Cardiac septum (tissue), 1 donor: ENCODE measurements around the gene XRCC5. TPM values are rescaled to one million over a fixed set of nuclear protein-coding genes. Genes with fewer than 3 reads are reported as not detected.
"Not testable (repeated sequence)": the region's sequence is repeated elsewhere in the genome, so short reads cannot be mapped to it uniquely, and the experiment has no call there.

Experiments used
- DNase-seq: peaks from one replicate; pipeline ENCODE4 v3.0.0-alpha.2; 2020; ENCODE audit warnings: low spot score
- intact Hi-C: fragments of 100-400 bp; cut with DNase I; formaldehyde crosslinking; loops from one replicate; pipeline ENCODE4 v1.14.0; 2022
- total RNA-seq: library from RNA; stranded (reverse); fragmentation: NEBNext Ultra II Directional; extraction: Animal tissue kit (Norgen Biotek cat#: 25700); gene quantifications from one replicate; pipeline ENCODE4 v1.2.1, GENCODE V29; 2021
- donor health status: DM: no; HTN: no; CAD: no.

XRCC5 gene
- total RNA-seq, 1 donor from 2014 or later, result 107 TPM

GRCh38 chr2:216181953-216182461 is 72.9 kb downstream of the XRCC5 start:
- intact Hi-C loops, result no loop called here
- no peak for DNase-seq

- no peak for DNase-seq
- intact Hi-C loops, result no loop called here
These were observed 74.3 kb downstream of the XRCC5 start for GRCh38 chr2:216183462-216183861.

DNA sequence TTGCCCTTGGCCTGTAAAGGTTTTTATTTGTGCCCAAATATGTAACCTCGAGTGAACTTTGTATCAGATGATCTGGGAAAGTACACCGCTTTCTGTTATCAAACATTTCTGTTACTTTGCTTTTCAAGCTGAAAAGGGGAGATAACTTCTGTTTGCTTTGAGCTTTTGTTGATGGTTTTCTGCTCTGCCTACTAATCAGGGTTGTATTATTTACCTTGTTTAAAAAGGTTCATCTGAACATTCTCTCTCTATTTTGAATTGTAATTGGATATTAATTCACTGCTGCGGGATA is 79.4 kb downstream of the XRCC5 start:
- no peak for DNase-seq
- intact Hi-C loops, result no loop called here

DNA sequence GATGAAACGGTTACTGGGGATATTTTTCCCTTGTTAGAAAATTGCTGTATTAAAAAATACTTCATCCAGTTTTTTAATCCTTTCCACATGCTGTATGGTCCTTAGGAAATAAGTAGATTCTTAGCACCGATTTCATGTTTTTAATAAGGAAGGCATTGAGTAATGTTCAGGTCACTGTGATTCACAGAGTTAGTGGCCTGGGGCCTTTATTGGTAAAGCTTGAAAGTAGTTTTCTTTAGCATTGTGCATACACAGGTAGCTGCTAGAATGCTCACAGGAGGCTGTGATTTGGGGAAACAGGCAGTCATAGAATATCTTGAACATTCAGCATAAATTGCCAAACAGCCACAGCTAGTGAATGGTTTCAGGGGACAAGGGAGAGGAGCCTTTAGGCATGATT is 79.8 kb downstream of the XRCC5 start:
- intact Hi-C loops, result no loop called here
- DNase-seq, result no peak

DNA sequence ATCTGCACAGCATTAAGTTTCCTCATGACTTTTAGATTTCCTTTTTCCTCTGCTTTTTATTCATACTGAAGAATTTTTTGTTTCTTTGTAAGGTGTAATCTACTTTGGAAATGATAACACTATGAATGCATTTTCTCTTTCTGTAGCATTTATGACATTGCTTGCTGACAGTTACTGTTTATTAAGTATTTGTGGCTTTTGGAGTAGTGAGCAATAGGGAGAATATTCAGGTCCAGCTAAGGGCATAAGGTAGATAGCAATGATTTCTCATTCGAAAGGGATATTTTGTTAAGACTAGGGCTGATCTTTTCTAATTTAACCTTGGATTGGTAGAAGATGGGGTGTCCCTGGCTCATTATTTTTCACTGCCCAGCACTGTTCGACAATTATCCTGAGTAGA is 80.3 kb downstream of the XRCC5 start:
- no peak for DNase-seq
- intact Hi-C loops, result no loop called here

DNA sequence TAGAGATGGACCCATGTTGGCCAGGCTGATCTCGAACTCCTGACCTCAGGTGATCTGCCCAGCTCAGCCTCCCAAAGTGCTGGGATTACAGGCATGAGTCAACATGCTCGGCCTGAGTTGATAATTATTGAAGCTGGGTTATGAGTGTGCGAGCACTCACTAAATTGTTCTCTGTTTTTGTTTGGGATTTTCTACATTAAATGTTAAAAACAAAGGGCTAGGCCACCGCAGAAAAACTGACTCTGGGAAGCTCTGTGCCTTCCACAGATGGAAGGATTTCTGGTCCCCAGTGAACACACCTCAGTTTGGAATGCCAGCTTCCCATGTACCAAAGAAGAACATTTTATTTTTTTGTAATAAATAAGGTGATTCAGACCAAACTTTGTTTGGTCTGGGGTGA is 83.0 kb downstream of the XRCC5 start:
- intact Hi-C loops, result no loop called here
- no peak for DNase-seq

GRCh38 chr2:216192931-216193330 is 83.8 kb downstream of the XRCC5 start:
- no peak for DNase-seq
- intact Hi-C loops, result no loop called here

GRCh38 chr2:216194013-216194412 is 84.9 kb downstream of the XRCC5 start:
- intact Hi-C loops, result no loop called here
- no peak for DNase-seq

DNA sequence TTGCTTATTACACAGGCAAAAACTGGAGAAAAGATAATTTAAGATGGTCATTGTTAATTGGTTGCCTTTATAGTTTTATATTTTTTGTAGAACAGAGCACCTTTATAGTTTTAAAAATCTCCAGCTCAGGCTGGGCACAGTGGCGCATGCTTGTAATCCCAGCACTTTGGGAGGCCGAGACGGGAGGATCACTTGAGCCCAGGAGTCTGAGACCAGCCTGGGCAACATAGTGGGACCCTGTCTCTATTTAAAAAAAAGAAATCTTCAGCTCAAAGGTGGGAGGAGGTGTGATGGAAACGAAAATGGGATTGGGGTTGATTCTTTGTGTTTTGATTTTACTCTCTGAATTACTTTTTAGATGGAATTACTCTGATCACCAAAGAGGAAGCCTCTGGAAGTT is 85.4 kb downstream of the XRCC5 start:
- no peak for DNase-seq
- intact Hi-C loops, result no loop called here

GRCh38 chr2:216195565-216196029 is 86.4 kb downstream of the XRCC5 start:
- no peak for DNase-seq
- intact Hi-C loops, result no loop called here

GRCh38 chr2:216201692-216202306 is 92.7 kb downstream of the XRCC5 start:
- intact Hi-C loops, result no loop called here

DNA sequence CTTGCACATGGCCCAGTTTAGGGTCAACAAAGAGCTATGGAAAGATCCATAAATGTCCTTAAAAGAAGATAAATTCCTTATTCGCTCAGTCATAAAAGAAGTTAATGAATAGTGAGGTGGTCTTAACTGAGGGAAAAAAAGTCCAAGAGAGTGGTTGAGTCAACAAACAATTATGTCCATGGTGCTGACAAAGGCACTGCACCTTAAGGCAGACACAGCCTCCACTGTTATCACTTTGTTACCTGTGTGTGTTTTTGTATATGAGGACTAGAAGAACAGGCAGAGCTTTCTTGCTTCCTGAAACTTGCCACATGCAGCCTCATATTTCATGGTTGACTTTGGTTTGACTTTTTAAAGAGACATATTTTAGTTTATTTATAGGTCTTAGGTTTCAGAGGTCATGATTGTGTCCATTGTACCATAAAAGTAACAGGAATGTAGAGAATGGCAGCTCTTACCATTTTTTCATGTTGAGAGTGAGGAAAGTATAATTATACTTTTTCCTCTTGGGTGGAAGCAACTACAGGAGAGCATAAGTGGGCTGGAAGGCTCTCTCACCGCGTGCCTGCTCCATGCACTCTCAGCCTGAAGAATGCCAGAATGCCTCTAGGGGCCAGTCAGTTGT is 93.6 kb downstream of the XRCC5 start:
- intact Hi-C loops, result no loop called here
- DNase-seq, result no peak

More at GRCh38 chr2:216201692-216202306, 92.7 kb downstream of the XRCC5 start:
- no peak for DNase-seq

DNA sequence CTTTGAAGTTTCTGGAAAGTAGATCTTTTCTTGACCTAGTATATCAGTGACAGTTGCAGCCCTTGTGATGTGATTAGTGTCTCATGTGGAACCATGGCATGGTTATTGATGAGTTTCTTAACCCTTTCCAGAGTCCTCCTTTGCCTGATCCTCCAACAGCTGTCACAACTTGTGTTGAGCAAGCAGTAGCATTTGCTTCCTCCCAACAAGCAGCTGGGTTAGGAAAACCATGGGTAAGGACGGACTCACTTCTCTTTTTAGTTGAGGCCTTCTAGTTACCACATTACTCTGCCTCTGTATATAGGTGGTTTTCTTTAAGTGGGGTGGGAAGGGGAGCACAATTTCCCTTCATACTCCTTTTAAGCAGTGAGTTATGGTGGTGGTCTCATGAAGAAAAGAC is 96.3 kb downstream of the XRCC5 start:
- intact Hi-C loops, result no loop called here
- no peak for DNase-seq

- no peak for DNase-seq
- intact Hi-C loops, result no loop called here
These were observed 97.0 kb downstream of the XRCC5 start for GRCh38 chr2:216206041-216206703.

- intact Hi-C loops, result no loop called here
- no peak for DNase-seq
These were observed 97.7 kb downstream of the XRCC5 start for GRCh38 chr2:216206821-216207220.

DNA sequence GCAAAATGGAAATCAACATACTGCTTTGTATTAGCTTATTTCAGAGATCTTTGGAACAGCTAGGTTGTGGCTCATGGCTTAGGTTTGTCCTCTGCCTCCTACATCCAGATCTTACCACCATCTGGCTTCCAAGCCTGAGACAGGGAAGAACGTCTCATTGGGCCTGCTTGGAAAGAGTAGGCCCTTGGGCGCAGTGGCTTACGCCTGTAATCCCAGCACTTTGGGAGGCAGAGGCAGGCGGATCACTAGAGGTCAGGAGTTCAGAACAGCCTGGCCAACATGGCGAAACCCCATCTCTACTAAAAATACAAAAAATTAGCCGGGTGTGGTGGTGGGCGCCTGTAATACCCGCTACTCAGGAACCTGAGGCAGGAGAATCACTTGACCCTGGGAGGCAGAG is 99.5 kb downstream of the XRCC5 start:
- not testable (repeated sequence) for DNase-seq

DNA sequence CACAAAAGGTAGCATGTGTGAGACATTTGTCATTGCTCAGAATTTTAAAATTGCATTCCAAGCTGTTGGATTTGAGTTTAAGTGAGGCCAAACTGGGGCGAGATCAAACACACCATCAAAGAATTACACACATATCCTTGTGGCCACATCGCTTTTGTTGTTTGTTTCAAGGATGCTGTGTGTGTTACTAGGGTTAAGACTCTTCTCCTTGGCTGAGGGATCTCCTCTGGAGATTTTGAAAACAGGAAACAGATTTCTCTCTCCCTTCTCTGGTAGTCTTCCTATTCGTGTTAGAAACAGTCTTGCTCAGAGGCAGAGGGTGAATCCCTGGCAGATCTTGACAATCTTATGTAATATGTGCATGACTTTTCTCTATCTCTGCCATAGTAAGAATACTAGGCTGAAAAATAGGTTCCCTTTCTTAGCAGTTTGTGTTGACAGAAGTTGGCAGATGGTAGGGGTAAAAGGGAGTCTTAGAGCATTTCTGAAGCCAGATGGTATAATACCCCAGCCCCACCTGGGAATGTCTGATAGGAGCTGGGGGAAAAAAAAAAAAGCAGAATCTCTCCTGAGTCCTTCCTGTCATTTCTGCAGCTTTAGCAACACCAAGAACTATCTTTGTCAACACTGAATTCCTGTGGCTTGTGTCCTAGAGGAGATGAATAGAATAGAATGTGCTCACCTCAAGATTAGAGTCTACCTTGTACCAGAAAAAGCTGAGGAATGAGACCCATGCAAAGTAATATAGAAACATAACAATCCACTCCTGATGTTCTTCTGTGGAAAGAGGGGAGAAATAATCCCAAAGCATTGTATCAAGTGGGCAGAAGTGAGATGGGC is 101.8 kb downstream of the XRCC5 start:
- DNase-seq, result no peak
- intact Hi-C loops, result no loop called here

More for the DNA sequence above, 99.5 kb downstream of the XRCC5 start:
- intact Hi-C loops, result not testable (repeated sequence)

GRCh38 chr2:216211614-216212145 is 102.5 kb downstream of the XRCC5 start:
- no peak for DNase-seq
- intact Hi-C loops, result no loop called here

- intact Hi-C loops, result loop anchor here (5.0 kb wide), 1 partner anchor 198 kb away; the partner anchor contains the start of gene SMARCAL1
- DNase-seq, result no peak
These were observed 105.6 kb downstream of the XRCC5 start for GRCh38 chr2:216214768-216215167.
